Esophagus squamous epithelium (tissue), 5 donors: ENCODE measurements around the gene PTGES. TPM values are rescaled to one million over a fixed set of nuclear protein-coding genes. Genes with fewer than 3 reads are reported as not detected.
A peak's percentile ranks its signal among the peaks of the same experiment; 100 is the strongest.
"Not testable (repeated sequence)": the region's sequence is repeated elsewhere in the genome, so short reads cannot be mapped to it uniquely, and the experiment has no call there.

Experiments used
- DNase-seq: peaks from one replicate; lab custom pipeline; 2025; lab: John Stamatoyannopoulos, UW
- H3K27ac ChIP-seq, 4 donors: fragments of 200-600 bp; sonication (generic); one replicate each; pipeline ENCODE4 v1.5.1; 2016 to 2019; ENCODE audit warnings: mild to moderate bottlenecking in 1 of 4
- H3K27me3 ChIP-seq, 4 donors: fragments of 200-600 bp; sonication (generic); 1 replicate in 3 of 4; 2 replicates in 1 of 4; pipeline versions ENCODE4 v1.5.1 to v1.6.0; 2017 to 2021; ENCODE audit warnings: antibody characterized with exemption in 1 of 4
- H3K36me3 ChIP-seq, 3 donors: fragments of 200-600 bp; sonication (generic); one replicate each; pipeline ENCODE4 v1.5.1; 2016 to 2019
- H3K4me1 ChIP-seq, 3 donors: fragments of 200-600 bp; sonication (generic); one replicate each; pipeline ENCODE4 v1.5.1; 2017 to 2019
- H3K4me3 ChIP-seq, 4 donors: fragments of 200-600 bp; sonication (generic); 1 replicate in 3 of 4; 2 replicates in 1 of 4; pipeline ENCODE4 v1.5.1; 2016 to 2019; ENCODE audit warnings: mild to moderate bottlenecking in 2 of 4, moderate library complexity in 1 of 4
- H3K9me3 ChIP-seq, 3 donors: fragments of 200-600 bp; sonication (generic); one replicate each; pipeline ENCODE4 v1.5.1; 2016 to 2019
- POLR2A ChIP-seq, 4 donors: fragments of 450-650 bp; IDR thresholded peaks; one replicate each; pipeline ENCODE4 v1.6.1; 2017; ENCODE audit warnings: antibody characterized with exemption in 4 of 4, mild to moderate bottlenecking in 4 of 4, moderate library complexity in 3 of 4
- WGBS, 2 donors: methylation state at CpG; one replicate each; pipeline ENCODE4 v1.1.5; 2018; 5-methylcytosine and 5-hydroxymethylcytosine counted together
- intact Hi-C: fragments of 100-400 bp; cut with DNase I; formaldehyde crosslinking; loops from one replicate; pipeline ENCODE4 v1.15.0; 2022
- total RNA-seq, 4 donors: library from RNA; depleted of rRNA; stranded (reverse); fragments of >200 nt; gene quantifications; one replicate each; pipeline ENCODE4 v1.1.0, GENCODE V29; 2016
- TF ChIP-seq, protein P1 (sequence below), 6 experiments: fragments of 450-650 bp in 4 of 6; fragments of 200-600 bp in 2 of 6; sonication (generic) in 2 of 6; IDR thresholded peaks; one replicate each; pipeline ENCODE4 v1.5.1; 2016 to 2019; ENCODE audit warnings: antibody characterized with exemption in 6 of 6, mild to moderate bottlenecking in 4 of 6, moderate library complexity in 4 of 6
- donor health status: DM: yes; HTN: yes; CAD: no.

PTGES gene, protein sequence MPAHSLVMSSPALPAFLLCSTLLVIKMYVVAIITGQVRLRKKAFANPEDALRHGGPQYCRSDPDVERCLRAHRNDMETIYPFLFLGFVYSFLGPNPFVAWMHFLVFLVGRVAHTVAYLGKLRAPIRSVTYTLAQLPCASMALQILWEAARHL
- 10 to 100 TPM in 3 of 4 donors, 1 to 10 TPM in 1; 5.6 to 31.2 (median 14.9) TPM for total RNA-seq

DNA sequence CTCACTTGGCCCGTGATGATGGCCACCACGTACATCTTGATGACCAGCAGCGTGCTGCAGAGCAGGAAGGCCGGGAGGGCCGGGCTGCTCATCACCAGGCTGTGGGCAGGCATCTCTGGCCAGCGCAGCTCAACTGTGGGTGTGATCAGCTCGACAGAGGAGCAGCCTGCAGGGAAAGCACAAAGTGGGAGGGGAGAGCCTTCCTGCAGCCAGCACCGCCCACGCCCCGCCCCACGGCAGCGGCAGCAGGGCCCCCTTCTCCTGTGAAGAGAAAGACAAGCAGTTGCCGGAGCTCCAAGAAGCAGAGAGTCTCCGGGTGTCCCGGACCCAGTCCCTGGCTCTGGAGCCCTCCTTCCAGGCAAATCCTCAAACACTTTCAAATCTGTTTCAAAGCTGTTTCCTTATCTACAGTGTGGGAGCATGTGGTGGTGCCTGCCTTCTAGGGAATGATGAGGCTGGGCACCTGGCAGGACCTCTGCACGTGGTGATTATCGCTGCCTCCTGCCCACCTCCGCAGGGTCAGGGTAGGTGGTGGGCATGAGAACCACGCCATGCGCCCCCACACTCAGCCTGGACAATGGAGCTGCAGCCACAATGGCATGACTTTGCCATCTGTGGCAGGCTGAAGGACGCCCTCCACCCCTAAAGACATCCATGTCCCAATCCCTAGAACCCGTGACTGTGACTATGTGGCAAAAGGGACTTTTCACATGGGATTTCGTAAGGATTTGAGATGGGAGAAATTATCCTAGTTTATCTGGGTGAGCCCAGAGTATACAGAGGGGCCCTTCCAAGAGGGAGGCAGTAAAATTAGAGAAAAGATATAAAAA lies at the start of gene PTGES:
Gene PTGES (minus strand): TSS at position 143 of the 830 bp plus-strand sequence. CDS start 30 bp downstream, at position 113.
- Histone ChIP-seq H3K4me1 (peaks cover 24 to 50% (median 29%) of the 10 kb centered on the region in 3 donors), H3K27ac (peak within 1 kb of the TSS; percentile 50 to 88 (median 69)), H3K9me3 (no peaks in the 10 kb centered on the region), H3K36me3 (peaks cover 0 to 10% (median 0%) of the 10 kb centered on the region in 3 donors), H3K27me3 (peaks cover 0 to 5% (median 0%) of the 10 kb centered on the region in 4 donors), H3K4me3 (peak within 1 kb of the TSS; percentile 14 to 65 (median 44))
- 16 to 42% methylated on average over 9 to 10 of the region's 23 CpGs for WGBS, 2 donors
- TF ChIP-seq POLR2A (IDR thresholded peaks at IDR 0.05) = peak in 2 of 4 donors; percentile 42 to 73
- TF ChIP-seq, protein P1, sequence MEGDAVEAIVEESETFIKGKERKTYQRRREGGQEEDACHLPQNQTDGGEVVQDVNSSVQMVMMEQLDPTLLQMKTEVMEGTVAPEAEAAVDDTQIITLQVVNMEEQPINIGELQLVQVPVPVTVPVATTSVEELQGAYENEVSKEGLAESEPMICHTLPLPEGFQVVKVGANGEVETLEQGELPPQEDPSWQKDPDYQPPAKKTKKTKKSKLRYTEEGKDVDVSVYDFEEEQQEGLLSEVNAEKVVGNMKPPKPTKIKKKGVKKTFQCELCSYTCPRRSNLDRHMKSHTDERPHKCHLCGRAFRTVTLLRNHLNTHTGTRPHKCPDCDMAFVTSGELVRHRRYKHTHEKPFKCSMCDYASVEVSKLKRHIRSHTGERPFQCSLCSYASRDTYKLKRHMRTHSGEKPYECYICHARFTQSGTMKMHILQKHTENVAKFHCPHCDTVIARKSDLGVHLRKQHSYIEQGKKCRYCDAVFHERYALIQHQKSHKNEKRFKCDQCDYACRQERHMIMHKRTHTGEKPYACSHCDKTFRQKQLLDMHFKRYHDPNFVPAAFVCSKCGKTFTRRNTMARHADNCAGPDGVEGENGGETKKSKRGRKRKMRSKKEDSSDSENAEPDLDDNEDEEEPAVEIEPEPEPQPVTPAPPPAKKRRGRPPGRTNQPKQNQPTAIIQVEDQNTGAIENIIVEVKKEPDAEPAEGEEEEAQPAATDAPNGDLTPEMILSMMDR (IDR thresholded peaks at IDR 0.05) = no peak
- no peak for DNase-seq
- intact Hi-C loops = no loop called here

DNA sequence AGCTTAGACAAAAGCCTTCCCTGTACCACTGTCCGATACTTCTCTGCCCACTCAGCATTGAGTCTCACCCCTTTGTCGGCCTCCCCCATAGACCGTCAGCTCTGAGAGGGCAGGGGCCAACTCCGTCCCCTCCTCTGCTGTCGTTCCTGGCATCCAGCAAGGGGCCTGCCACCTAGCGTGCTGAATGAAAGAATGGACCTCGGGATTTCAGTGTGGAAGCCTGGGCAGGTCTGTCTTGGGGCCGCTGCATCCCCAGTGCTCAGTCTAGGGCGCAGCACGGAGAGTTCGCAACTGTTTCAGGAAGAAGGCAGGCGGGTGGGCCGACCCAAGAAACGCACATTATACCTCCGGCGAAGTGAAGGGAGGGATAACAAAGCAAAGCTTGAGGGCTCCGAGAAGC lies 48.7 kb upstream of the PTGES start:
- WGBS, 2 donors = 81 to 89% methylated on average over 15 to 17 of the region's 17 CpGs
- intact Hi-C loops = no loop called here
- Histone ChIP-seq H3K27me3 (no peaks in the 10 kb centered on the region), H3K27ac (no peak overlapping the region), H3K4me3 (no peak overlapping the region), H3K4me1 (peaks cover 8 to 26% (median 9%) of the 10 kb centered on the region in 3 donors), H3K36me3 (peaks cover 0 to 19% (median 3%) of the 10 kb centered on the region in 3 donors), H3K9me3 (no peaks in the 10 kb centered on the region)
- no peak for DNase-seq
- TF ChIP-seq POLR2A (IDR thresholded peaks at IDR 0.05) = no peak
- TF ChIP-seq, protein P1 (IDR thresholded peaks at IDR 0.05) = no peak

DNA sequence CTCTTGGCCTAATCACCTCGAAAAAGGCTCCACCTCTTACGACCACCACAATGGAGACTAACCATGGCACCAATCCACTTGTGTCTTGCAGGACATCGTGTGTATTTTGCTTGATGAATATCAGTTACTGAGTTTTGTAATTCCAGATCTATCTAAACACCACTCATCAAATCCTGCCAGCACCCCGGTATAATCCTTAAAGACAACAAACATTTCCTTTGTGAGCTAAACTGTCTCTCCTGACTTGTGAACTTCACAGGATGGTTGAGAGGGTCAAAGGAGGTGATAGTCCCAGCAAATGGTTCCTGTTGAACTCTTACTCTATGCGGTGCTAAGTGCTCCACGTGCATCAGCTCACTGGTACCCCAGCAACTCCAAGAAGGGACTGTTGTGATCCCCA lies 46.1 kb upstream of the PTGES start:
- H3K27me3 ChIP-seq = peaks cover 0 to 15% (median 0%) of the 10 kb centered on the region in 4 donors
- WGBS, 2 donors = 47 to 54% methylated on average over 6 of the region's 6 CpGs
- H3K36me3 ChIP-seq = no peaks in the 10 kb centered on the region
- H3K4me1 ChIP-seq = peaks cover 3 to 9% (median 4%) of the 10 kb centered on the region in 3 donors
- H3K27ac ChIP-seq = no peak overlapping the region
- intact Hi-C loops = no loop called here
- TF ChIP-seq, protein P1 (IDR thresholded peaks at IDR 0.05) = no peak
- TF ChIP-seq POLR2A (IDR thresholded peaks at IDR 0.05) = no peak
- DNase-seq = no peak
- no peaks in the 10 kb centered on the region for H3K9me3 ChIP-seq
- no peak overlapping the region for H3K4me3 ChIP-seq

DNA sequence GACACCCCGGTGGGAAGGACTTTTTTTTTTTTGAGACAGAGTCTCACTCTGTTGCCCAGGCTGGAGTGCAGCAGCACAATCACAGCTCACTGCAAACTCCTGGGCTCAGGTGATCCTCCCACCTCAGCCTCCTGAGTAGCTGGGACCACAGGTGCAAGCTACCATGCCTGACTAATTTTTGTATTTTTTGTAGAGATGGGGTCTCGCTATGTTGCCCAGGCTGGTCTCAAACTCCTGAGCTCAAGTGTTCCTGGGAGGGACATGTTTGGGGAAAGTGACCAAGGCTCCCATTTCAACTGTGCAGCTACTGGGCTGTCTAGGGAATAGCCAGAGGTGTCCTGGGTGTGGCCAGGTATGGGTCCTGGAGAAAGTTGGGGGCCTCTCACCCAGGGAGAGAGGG lies 43.2 kb upstream of the PTGES start:
- H3K27ac ChIP-seq, H3K4me3 ChIP-seq, H3K36me3 ChIP-seq, H3K4me1 ChIP-seq, H3K9me3 ChIP-seq, DNase-seq, intact Hi-C loops: not testable (repeated sequence)
- peaks cover 0 to 37% (median 0%) of the 10 kb centered on the region in 4 donors for H3K27me3 ChIP-seq
- WGBS, 2 donors = 0 to 67% methylated on average over 1 to 2 of the region's 2 CpGs

DNA sequence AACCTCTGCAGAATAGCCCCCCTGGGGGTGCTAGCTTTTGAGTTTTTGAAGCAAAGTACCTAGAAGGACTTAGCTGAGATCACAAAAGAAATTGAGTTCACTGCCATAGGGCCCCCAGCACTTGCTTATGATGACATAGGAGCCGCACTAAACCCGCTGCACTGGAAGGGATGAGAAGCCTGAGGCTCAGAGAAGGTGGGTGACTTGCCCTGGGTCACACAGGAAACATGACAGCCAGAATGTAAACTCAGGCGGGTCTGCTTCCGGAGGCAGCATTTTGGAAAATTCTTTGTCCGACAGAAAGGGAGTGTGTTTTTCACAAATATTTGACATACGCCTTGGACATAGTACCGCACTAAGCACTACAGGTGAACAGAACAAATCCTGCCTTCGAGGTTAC lies 41.7 kb upstream of the PTGES start:
- WGBS, 2 donors = 64 to 76% methylated on average over 6 to 8 of the region's 8 CpGs
- TF ChIP-seq POLR2A (IDR thresholded peaks at IDR 0.05) = no peak
- TF ChIP-seq, protein P1 (IDR thresholded peaks at IDR 0.05) = no peak
- no peak for DNase-seq
- Histone ChIP-seq H3K4me1 (no peaks in the 10 kb centered on the region), H3K27me3 (peaks cover 0 to 37% (median 0%) of the 10 kb centered on the region in 4 donors), H3K4me3 (no peak overlapping the region), H3K9me3 (no peaks in the 10 kb centered on the region), H3K27ac (no peak overlapping the region), H3K36me3 (no peaks in the 10 kb centered on the region)
- intact Hi-C loops = no loop called here
